PC-3 (cell line): Measurements from ENCODE around the gene B3GNT5. TPM values are rescaled to one million over a fixed set of nuclear protein-coding genes. Genes with fewer than 3 reads are reported as not detected.

Experiments used
- ATAC-seq: fragments of 200-7000 bp; cut with Tn5 transposase; 2 replicates; pipeline ENCODE4 v1.9.1; 2020; ENCODE audit warnings: mild to moderate bottlenecking, moderate library complexity
- BruUV-seq: library from RNA; stranded (reverse); fragments of 400-500 nt; replicated peaks from 2 replicates; lab custom pipeline; 2021; lab: Mats Ljungman, UMichigan
- CTCF ChIA-PET: fragments of 300-600 bp; sonication (Branson Sonifier 250); formaldehyde crosslinking; loops from one replicate; lab custom pipeline; 2022; ENCODE audit warnings: antibody characterized with exemption; lab: Charles Lee
- POLR2A ChIA-PET: fragments of 300-600 bp; sonication (Branson Sonifier 250); formaldehyde crosslinking; loops from one replicate; lab custom pipeline; 2022; ENCODE audit warnings: antibody characterized with exemption; ENCODE audit not compliant: unreplicated experiment; lab: Charles Lee
- DNase-seq: peaks from one replicate; pipeline ENCODE4 v3.0.0-alpha.2; 2015
- H2AFZ ChIP-seq: fragments of 300-600 bp; sonication (generic); 2 replicates; pipeline ENCODE4 v1.6.0; 2016; ENCODE audit warnings: antibody characterized with exemption, low read length
- H3F3A ChIP-seq: fragments of 300-600 bp; sonication (generic); one replicate; pipeline ENCODE4 v1.6.0; 2017; ENCODE audit warnings: antibody characterized with exemption, low read length, control low read depth, mild to moderate bottlenecking; ENCODE audit not compliant: unreplicated experiment
- H3K27ac ChIP-seq: fragments of 300-600 bp; sonication (generic); 2 replicates; pipeline ENCODE4 v1.5.1; 2016; ENCODE audit warnings: mild to moderate bottlenecking, low read length
- H3K27me3 ChIP-seq: fragments of 300-600 bp; sonication (generic); 2 replicates; pipeline ENCODE4 v1.6.1; 2016; ENCODE audit warnings: low read length, mixed read lengths
- H3K36me3 ChIP-seq: fragments of 300-600 bp; sonication (generic); 2 replicates; pipeline ENCODE4 v1.6.1; 2016; ENCODE audit warnings: low read depth, mixed run types, low read length, mixed read lengths
- H3K4me1 ChIP-seq: fragments of 300-600 bp; sonication (generic); 2 replicates; pipeline ENCODE4 v1.5.1; 2016; ENCODE audit warnings: low read length; ENCODE audit not compliant: insufficient read depth
- H3K4me2 ChIP-seq: fragments of 300-600 bp; sonication (generic); 2 replicates; pipeline ENCODE4 v1.6.0; 2016; ENCODE audit warnings: low read length
- H3K4me3 ChIP-seq: fragments of 300-600 bp; sonication (generic); 2 replicates; pipeline ENCODE4 v1.5.1; 2016; ENCODE audit warnings: mild to moderate bottlenecking, low read length, mixed read lengths
- H3K79me2 ChIP-seq: fragments of 300-600 bp; sonication (generic); 2 replicates; pipeline ENCODE4 v1.6.1; 2017; ENCODE audit warnings: low read length, mixed read lengths
- H3K9ac ChIP-seq: fragments of 300-600 bp; sonication (generic); 2 replicates; pipeline ENCODE4 v1.6.0; 2016; ENCODE audit warnings: mild to moderate bottlenecking, low read length
- H3K9me2 ChIP-seq: fragments of 300-600 bp; sonication (generic); replicated peaks from 2 replicates; pipeline ENCODE4 v1.6.1; 2016; ENCODE audit warnings: mixed run types, low read length, mixed read lengths
- H3K9me3 ChIP-seq: fragments of 300-600 bp; sonication (generic); 2 replicates; pipeline ENCODE4 v1.6.1; 2016; ENCODE audit warnings: low read length, mixed read lengths
- H4K20me1 ChIP-seq: fragments of 300-600 bp; sonication (generic); 2 replicates; pipeline ENCODE4 v1.6.1; 2016; ENCODE audit warnings: low read length, mixed read lengths
- CTCF ChIP-seq: fragments of 300-600 bp; sonication (generic); conservative IDR thresholded peaks from 2 replicates; pipeline ENCODE4 v1.5.1; 2017; ENCODE audit warnings: antibody characterized with exemption, low read depth, mild to moderate bottlenecking, low read length
- EZH2 ChIP-seq: fragments of 300-600 bp; sonication (generic); IDR thresholded peaks from one replicate; pipeline ENCODE4 v1.6.1; 2017; ENCODE audit warnings: antibody characterized with exemption, mild to moderate bottlenecking, low read length; ENCODE audit not compliant: unreplicated experiment
- EZH2phosphoT487 ChIP-seq: fragments of 300-600 bp; sonication (generic); IDR thresholded peaks from 2 replicates; pipeline ENCODE4 v1.6.1; 2018; ENCODE audit warnings: mild to moderate bottlenecking, antibody characterized with exemption, low read length, borderline replicate concordance
- intact Hi-C: fragments of 100-400 bp; cut with micrococcal nuclease; formaldehyde crosslinking; loops from 2 replicates; pipeline ENCODE4 v1.9.0; 2023
- total RNA-seq: library from RNA; depleted of rRNA; stranded (reverse); fragments of >200 nt; gene quantifications from 2 replicates; pipeline ENCODE4 v1.2.3, GENCODE V29; 2014

The B3GNT5 gene
- total RNA-seq, 1 experiment from 2014 or later, result 22.9 TPM

DNA sequence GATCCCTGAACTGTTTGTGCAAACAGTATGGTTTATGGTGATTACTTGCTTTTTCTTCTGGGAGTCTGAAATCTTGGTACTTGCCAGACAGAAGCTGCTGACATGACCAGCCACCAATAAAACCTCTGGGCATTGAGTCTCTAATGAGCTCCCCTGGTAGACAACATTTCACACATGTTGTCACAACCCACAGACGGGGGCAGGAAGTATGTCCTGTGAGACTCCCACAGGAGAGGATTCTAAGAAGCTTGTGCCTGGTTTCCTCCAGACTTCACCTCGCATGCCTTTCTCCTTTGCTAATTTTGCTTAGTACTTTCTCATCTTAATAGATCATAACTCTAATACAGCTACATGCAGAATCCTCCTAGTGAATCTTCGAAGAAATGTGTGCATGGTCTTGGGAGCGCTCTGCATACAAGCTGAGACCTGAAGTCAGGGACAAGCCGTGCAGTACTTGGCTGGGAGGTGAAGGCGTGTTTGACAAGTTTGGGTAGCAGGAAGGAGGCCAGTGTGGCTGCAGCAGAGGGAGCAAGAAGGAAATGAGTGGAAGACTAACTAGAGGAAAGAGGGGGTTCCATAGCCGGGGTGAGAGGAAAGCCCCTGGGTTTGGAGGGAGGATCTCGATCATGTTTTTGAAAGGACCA lies 49.0 kb downstream of the B3GNT5 start:
- TF ChIP-seq EZH2phosphoT487 (no peak), CTCF (no peak), EZH2 (no peak)
- peaks cover 42% of the 10 kb centered on the region for H3K4me1 ChIP-seq
- CTCF ChIA-PET, result interaction anchor here (0.7 kb wide), 1 partner anchor 18 kb away, joined by 3 read pairs; no protein-coding TSS in a partner anchor
- POLR2A ChIA-PET, result interaction anchor here (0.8 kb wide), 1 partner anchor 68 kb away, joined by 4 read pairs; no protein-coding TSS in a partner anchor
- no peak for ATAC-seq
- BruUV-seq, result no TSS peak
- intact Hi-C loops, result no loop called here
- no peak for DNase-seq
- no peaks in the 10 kb centered on the region for H3F3A ChIP-seq
- H3K27ac ChIP-seq, result peak overlapping the region; percentile 10
- no peak overlapping the region for H3K9ac ChIP-seq
- H3K27me3 ChIP-seq, result no peaks in the 10 kb centered on the region
- no peak overlapping the region for H3K4me3 ChIP-seq
- no peaks in the 10 kb centered on the region for H3K79me2 ChIP-seq
- no peaks in the 10 kb centered on the region for H3K9me3 ChIP-seq
- no peaks in the 10 kb centered on the region for H4K20me1 ChIP-seq
- no peaks in the 10 kb centered on the region for H3K9me2 ChIP-seq
- no peak overlapping the region for H3K4me2 ChIP-seq
- 0 out of 2 replicates have a peak, but pooled peaks cover 3% of the 10 kb centered on the region for H3K36me3 ChIP-seq
- H2AFZ ChIP-seq, result no peak overlapping the region

DNA sequence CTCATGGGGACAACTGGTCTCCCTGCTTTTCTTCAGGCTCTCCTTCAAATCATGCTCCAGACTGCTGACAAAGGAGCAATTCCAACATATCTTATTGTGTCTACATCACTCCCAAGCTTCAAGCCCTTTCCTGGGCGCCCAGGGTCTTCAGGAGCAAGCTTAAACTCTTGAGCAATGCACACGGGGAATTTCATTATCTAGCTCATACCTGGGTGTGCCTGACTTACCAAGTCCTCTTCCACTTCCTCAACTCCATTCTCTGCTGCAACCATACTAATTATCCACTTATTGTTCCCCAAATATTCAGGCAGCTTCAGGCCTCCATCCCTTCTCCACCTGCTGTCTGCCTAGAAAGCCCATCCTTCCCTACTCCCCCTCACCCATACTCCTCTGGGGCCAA lies 50.6 kb downstream of the B3GNT5 start:
- Histone ChIP-seq H3K36me3 (no peaks in the 10 kb centered on the region), H3K79me2 (no peaks in the 10 kb centered on the region), H3K27me3 (no peaks in the 10 kb centered on the region), H3K4me2 (no peak overlapping the region), H3K9me3 (no peaks in the 10 kb centered on the region), H2AFZ (no peak overlapping the region), H3K27ac (no peak overlapping the region), H3K4me1 (peaks cover 53% of the 10 kb centered on the region), H3F3A (no peaks in the 10 kb centered on the region), H3K4me3 (no peak overlapping the region), H3K9me2 (no peaks in the 10 kb centered on the region), H3K9ac (no peak overlapping the region), H4K20me1 (no peaks in the 10 kb centered on the region)
- intact Hi-C loops, result no loop called here
- BruUV-seq, result no TSS peak
- POLR2A ChIA-PET, result no interaction called here
- ATAC-seq (no peak), DNase-seq (no peak)
- TF ChIP-seq EZH2phosphoT487 (no peak), CTCF (no peak), EZH2 (no peak)
- CTCF ChIA-PET, result no interaction called here
